SU-DHL-6 (cell line): ENCODE measurements around the gene KLHL1.

ENCODE experiments used
- H2AFZ ChIP-seq: fragments of 200-600 bp; sonication (generic); 2 replicates; pipeline ENCODE4 v1.6.1; 2014; ENCODE audit warnings: low read depth, mild to moderate bottlenecking, moderate library complexity, mixed read lengths, antibody characterized with exemption, low read length; ENCODE audit not compliant: severe bottlenecking
- H3F3A ChIP-seq: fragments of 200-600 bp; shearing (Covaris generic); 2 replicates; pipeline ENCODE4 v1.6.0; 2016; ENCODE audit warnings: antibody characterized with exemption, mild to moderate bottlenecking; ENCODE audit not compliant: insufficient read depth
- H3K27ac ChIP-seq: fragments of 200-600 bp; sonication (generic); 2 replicates; pipeline ENCODE4 v1.5.1; 2016; ENCODE audit warnings: low read depth, mild to moderate bottlenecking, low read length, moderate library complexity, mixed read lengths
- H3K27me3 ChIP-seq: fragments of 200-600 bp; sonication (generic), shearing (Covaris generic); 2 replicates; pipeline ENCODE4 v1.6.0; 2014; ENCODE audit warnings: mild to moderate bottlenecking, low read length
- H3K36me3 ChIP-seq: fragments of 200-600 bp; sonication (generic); 2 replicates; pipeline ENCODE4 v1.6.1; 2014; ENCODE audit warnings: mild to moderate bottlenecking, low read length, mixed read lengths
- H3K4me2 ChIP-seq: fragments of 300-600, 200-600 bp; shearing (Covaris generic), sonication (generic); 2 replicates; pipeline ENCODE4 v1.6.0; 2014; ENCODE audit warnings: low read length, low read depth, mild to moderate bottlenecking; ENCODE audit not compliant: poor library complexity, severe bottlenecking
- H3K4me3 ChIP-seq: fragments of 200-600 bp; sonication (generic); 2 replicates; pipeline ENCODE4 v1.5.1; 2014; ENCODE audit warnings: antibody characterized with exemption, low read length, mild to moderate bottlenecking, mixed read lengths; ENCODE audit not compliant: insufficient read depth, poor library complexity, severe bottlenecking
- H3K79me2 ChIP-seq: fragments of 200-600 bp; sonication (generic); 2 replicates; pipeline ENCODE4 v1.6.1; 2014; ENCODE audit warnings: mild to moderate bottlenecking, low read length, moderate library complexity; ENCODE audit not compliant: insufficient read depth
- H3K9ac ChIP-seq: fragments of 200-600 bp; sonication (generic); 2 replicates; pipeline ENCODE4 v1.7.0; 2014; ENCODE audit warnings: mild to moderate bottlenecking, low read length
- H3K9me2 ChIP-seq: fragments of 200-600 bp; sonication (generic); replicated peaks from 2 replicates; pipeline ENCODE4 v1.6.1; 2014; ENCODE audit warnings: low read length; ENCODE audit not compliant: insufficient read depth
- H3K9me3 ChIP-seq: fragments of 200-600 bp; sonication (generic); 2 replicates; pipeline ENCODE4 v1.6.1; 2014; ENCODE audit warnings: low read length, mixed read lengths; ENCODE audit not compliant: insufficient read depth
- H4K20me1 ChIP-seq: fragments of 200-600 bp; sonication (generic); 2 replicates; pipeline ENCODE4 v1.6.1; 2014; ENCODE audit warnings: low read depth, mild to moderate bottlenecking, antibody characterized with exemption, low read length, moderate library complexity, mixed read lengths
- CTCF ChIP-seq: fragments of 200-600 bp; sonication (generic); IDR thresholded peaks from one replicate; pipeline ENCODE4 v1.5.1; 2017; ENCODE audit warnings: antibody characterized with exemption, mild to moderate bottlenecking, low read length, moderate library complexity; ENCODE audit not compliant: insufficient read depth, poor library complexity, severe bottlenecking
- EZH2phosphoT487 ChIP-seq: fragments of 200-600 bp; sonication (generic), shearing (Covaris generic); conservative IDR thresholded peaks from 2 replicates; pipeline ENCODE4 v1.6.1; 2018; ENCODE audit warnings: mild to moderate bottlenecking, antibody characterized with exemption, low read length, moderate library complexity, mixed read lengths

Gene KLHL1

GRCh38 chr13:69866555-69866954 lies 241.7 kb downstream of the KLHL1 start:
- Histone ChIP-seq H3F3A (no peaks in the 10 kb centered on the region), H3K4me3 (no peak overlapping the region), H3K4me2 (no peak overlapping the region), H3K9me3 (no peaks in the 10 kb centered on the region), H4K20me1 (no peaks in the 10 kb centered on the region), H3K9ac (no peak overlapping the region), H3K27ac (no peak overlapping the region), H3K9me2 (no peaks in the 10 kb centered on the region), H3K36me3 (no peaks in the 10 kb centered on the region), H3K27me3 (no peaks in the 10 kb centered on the region), H3K79me2 (no peaks in the 10 kb centered on the region), H2AFZ (no peak overlapping the region)
- TF ChIP-seq CTCF, result no peak
- TF ChIP-seq EZH2phosphoT487, result no peak

GRCh38 chr13:69857183-69857821 lies 250.9 kb downstream of the KLHL1 start:
- H3K36me3 ChIP-seq, result no peaks in the 10 kb centered on the region
- H3K4me3 ChIP-seq, result no peak overlapping the region
- no peaks in the 10 kb centered on the region for H3F3A ChIP-seq
- no peaks in the 10 kb centered on the region for H3K9me2 ChIP-seq
- peak overlapping the region; percentile 38 for H2AFZ ChIP-seq
- no peak overlapping the region for H3K4me2 ChIP-seq
- TF ChIP-seq CTCF (peak; percentile 66), EZH2phosphoT487 (no peak)
- no peaks in the 10 kb centered on the region for H3K79me2 ChIP-seq
- no peak overlapping the region for H3K27ac ChIP-seq
- no peaks in the 10 kb centered on the region for H4K20me1 ChIP-seq
- no peaks in the 10 kb centered on the region for H3K9me3 ChIP-seq
- no peaks in the 10 kb centered on the region for H3K27me3 ChIP-seq
- H3K9ac ChIP-seq, result no peak overlapping the region

- Histone ChIP-seq H4K20me1 (no peaks in the 10 kb centered on the region), H3K9me2 (no peaks in the 10 kb centered on the region), H2AFZ (peak overlapping the region; percentile 47), H3K79me2 (no peaks in the 10 kb centered on the region), H3K36me3 (no peaks in the 10 kb centered on the region), H3K9me3 (no peaks in the 10 kb centered on the region), H3K27ac (no peak overlapping the region), H3K9ac (no peak overlapping the region), H3K4me3 (no peak overlapping the region), H3K4me2 (no peak overlapping the region), H3F3A (no peaks in the 10 kb centered on the region), H3K27me3 (no peaks in the 10 kb centered on the region)
- TF ChIP-seq EZH2phosphoT487, result no peak
- TF ChIP-seq CTCF, result no peak
Observed at GRCh38 chr13:69856331-69856730, 251.9 kb downstream of the KLHL1 start.
